Nephron progenitor cell (in vitro differentiated cells): ENCODE measurements around the gene PSMC4.

Source experiments
- DNase-seq: peaks from one replicate; pipeline ENCODE4 v3.0.0; 2021
- H3K27ac Mint-ChIP-seq: 2 replicates; pipeline ENCODE4 v1.8.0; 2021; ENCODE audit warnings: mild to moderate bottlenecking, moderate library complexity, mixed read lengths
- H3K27me3 Mint-ChIP-seq: 2 replicates; pipeline ENCODE4 v1.8.0; 2021; ENCODE audit warnings: mild to moderate bottlenecking, low read depth, mixed read lengths; ENCODE audit not compliant: poor library complexity
- H3K36me3 Mint-ChIP-seq: 2 replicates; pipeline ENCODE4 v1.8.0; 2021; ENCODE audit warnings: low read depth, mixed read lengths
- H3K4me1 Mint-ChIP-seq: 2 replicates; pipeline ENCODE4 v1.8.0; 2021; ENCODE audit warnings: mixed read lengths
- H3K4me3 Mint-ChIP-seq: 2 replicates; pipeline ENCODE4 v1.8.0; 2021; ENCODE audit warnings: mild to moderate bottlenecking, moderate library complexity, mixed read lengths
- H3K9me3 Mint-ChIP-seq: 2 replicates; pipeline ENCODE4 v1.8.0; 2021; ENCODE audit warnings: mild to moderate bottlenecking, moderate library complexity, mixed read lengths
- CTCF ChIP-seq: fragments of 200-600 bp; sonication (generic); IDR thresholded peaks from 2 replicates; pipeline ENCODE4 v1.5.0; 2021; ENCODE audit warnings: antibody characterized with exemption

PSMC4 gene

GRCh38 chr19:40026597-40026970, 55.6 kb downstream of the PSMC4 start:
- TF ChIP-seq CTCF, result no peak
- H3K4me3 Mint-ChIP-seq, result no peak overlapping the region
- H3K27me3 Mint-ChIP-seq, result peaks cover 10% of the 10 kb centered on the region
- DNase-seq, result no peak
- H3K4me1 Mint-ChIP-seq, result no peaks in the 10 kb centered on the region
- peaks cover 98% of the 10 kb centered on the region for H3K9me3 Mint-ChIP-seq
- no peak overlapping the region for H3K27ac Mint-ChIP-seq
- peaks cover 73% of the 10 kb centered on the region for H3K36me3 Mint-ChIP-seq
